ENCODE data around the gene CKMT1A. TPM values are rescaled to one million over a fixed set of nuclear protein-coding genes. Genes with fewer than 3 reads are reported as not detected.

CKMT1A gene
- total RNA-seq, 1 experiment from 2014 or later, result 21.6 TPM

DNA sequence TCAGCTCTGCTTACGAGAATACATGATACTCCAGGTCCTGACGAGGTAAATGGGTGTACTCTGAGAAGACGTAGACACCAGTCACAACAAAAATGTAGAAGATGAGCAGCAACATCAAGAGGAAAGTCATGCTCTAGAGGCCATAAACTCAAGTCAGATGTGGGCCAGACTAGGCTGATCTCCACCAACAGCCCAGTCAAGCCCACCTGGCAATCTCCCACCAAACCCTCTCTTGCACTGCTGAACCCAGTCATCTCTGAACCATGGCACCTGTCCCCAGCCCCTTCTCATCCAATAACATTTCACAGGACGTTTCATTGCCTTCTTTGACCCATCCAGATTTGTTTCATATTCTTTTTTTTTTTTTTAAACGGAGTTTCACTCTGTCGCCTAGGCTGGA lies 41.8 kb downstream of the CKMT1A start (continued):
- TF ChIP-seq, protein P1, sequence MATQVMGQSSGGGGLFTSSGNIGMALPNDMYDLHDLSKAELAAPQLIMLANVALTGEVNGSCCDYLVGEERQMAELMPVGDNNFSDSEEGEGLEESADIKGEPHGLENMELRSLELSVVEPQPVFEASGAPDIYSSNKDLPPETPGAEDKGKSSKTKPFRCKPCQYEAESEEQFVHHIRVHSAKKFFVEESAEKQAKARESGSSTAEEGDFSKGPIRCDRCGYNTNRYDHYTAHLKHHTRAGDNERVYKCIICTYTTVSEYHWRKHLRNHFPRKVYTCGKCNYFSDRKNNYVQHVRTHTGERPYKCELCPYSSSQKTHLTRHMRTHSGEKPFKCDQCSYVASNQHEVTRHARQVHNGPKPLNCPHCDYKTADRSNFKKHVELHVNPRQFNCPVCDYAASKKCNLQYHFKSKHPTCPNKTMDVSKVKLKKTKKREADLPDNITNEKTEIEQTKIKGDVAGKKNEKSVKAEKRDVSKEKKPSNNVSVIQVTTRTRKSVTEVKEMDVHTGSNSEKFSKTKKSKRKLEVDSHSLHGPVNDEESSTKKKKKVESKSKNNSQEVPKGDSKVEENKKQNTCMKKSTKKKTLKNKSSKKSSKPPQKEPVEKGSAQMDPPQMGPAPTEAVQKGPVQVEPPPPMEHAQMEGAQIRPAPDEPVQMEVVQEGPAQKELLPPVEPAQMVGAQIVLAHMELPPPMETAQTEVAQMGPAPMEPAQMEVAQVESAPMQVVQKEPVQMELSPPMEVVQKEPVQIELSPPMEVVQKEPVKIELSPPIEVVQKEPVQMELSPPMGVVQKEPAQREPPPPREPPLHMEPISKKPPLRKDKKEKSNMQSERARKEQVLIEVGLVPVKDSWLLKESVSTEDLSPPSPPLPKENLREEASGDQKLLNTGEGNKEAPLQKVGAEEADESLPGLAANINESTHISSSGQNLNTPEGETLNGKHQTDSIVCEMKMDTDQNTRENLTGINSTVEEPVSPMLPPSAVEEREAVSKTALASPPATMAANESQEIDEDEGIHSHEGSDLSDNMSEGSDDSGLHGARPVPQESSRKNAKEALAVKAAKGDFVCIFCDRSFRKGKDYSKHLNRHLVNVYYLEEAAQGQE (IDR thresholded peaks at IDR 0.05; ENCODE audit: low read depth), result no peak
- TF ChIP-seq EGR1 (IDR thresholded peaks at IDR 0.05; ENCODE audit: low read depth) (no peak), FOSL1 (IDR thresholded peaks at IDR 0.05; ENCODE audit: low read depth) (no peak), SP1 (IDR thresholded peaks at IDR 0.05; ENCODE audit: low read depth) (no peak), EZH2phosphoT487 (IDR thresholded peaks at IDR 0.05; ENCODE audit: borderline replicate concordance) (no peak), CBX3 (IDR thresholded peaks at IDR 0.05; ENCODE audit: low read depth) (no peak), SIN3A (IDR thresholded peaks at IDR 0.05; ENCODE audit: low read depth) (no peak), ZFX (IDR thresholded peaks at IDR 0.05) (no peak)
- TF ChIP-seq, protein P2, sequence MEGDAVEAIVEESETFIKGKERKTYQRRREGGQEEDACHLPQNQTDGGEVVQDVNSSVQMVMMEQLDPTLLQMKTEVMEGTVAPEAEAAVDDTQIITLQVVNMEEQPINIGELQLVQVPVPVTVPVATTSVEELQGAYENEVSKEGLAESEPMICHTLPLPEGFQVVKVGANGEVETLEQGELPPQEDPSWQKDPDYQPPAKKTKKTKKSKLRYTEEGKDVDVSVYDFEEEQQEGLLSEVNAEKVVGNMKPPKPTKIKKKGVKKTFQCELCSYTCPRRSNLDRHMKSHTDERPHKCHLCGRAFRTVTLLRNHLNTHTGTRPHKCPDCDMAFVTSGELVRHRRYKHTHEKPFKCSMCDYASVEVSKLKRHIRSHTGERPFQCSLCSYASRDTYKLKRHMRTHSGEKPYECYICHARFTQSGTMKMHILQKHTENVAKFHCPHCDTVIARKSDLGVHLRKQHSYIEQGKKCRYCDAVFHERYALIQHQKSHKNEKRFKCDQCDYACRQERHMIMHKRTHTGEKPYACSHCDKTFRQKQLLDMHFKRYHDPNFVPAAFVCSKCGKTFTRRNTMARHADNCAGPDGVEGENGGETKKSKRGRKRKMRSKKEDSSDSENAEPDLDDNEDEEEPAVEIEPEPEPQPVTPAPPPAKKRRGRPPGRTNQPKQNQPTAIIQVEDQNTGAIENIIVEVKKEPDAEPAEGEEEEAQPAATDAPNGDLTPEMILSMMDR (IDR thresholded peaks at IDR 0.05 in 2 of 3, conservative IDR thresholded peaks at IDR 0.05 in 1 of 3; ENCODE audit: borderline replicate concordance in 1 of 3, insufficient read depth in 1 of 3, low read depth in 2 of 3, low read length in 2 of 3), result no peak

Measured in HCT116 (cell line).